HG03060 (cell line): Measurements from ENCODE around the gene IFI35.

Source experiments
- ATAC-seq: cut with Tn5 transposase; IDR thresholded peaks from one replicate; pipeline ENCODE4 v1.9.1; 2021; ENCODE audit warnings: low read depth, moderate number of reproducible peaks; ENCODE audit not compliant: unreplicated experiment

The IFI35 gene

GRCh38 chr17:43020789-43021740, 14.5 kb downstream of the IFI35 start:
- ATAC-seq = no peak

GRCh38 chr17:43021741-43022512, 15.3 kb downstream of the IFI35 start, which contains the start of gene VAT1:
Gene VAT1, minus strand, starts transcription at chr17:43022385. Its CDS starts 63 bp downstream, at chr17:43022322.
- ATAC-seq = no peak

GRCh38 chr17:43024407-43025289, 18.1 kb downstream of the IFI35 start, which contains the start of gene RND2:
Gene RND2, plus strand, starts transcription at chr17:43025231. Its CDS starts 117 bp downstream, at chr17:43025348.
- no peak for ATAC-seq

- ATAC-seq = no peak
Observed at GRCh38 chr17:43025290-43025657, 18.7 kb downstream of the IFI35 start.

- ATAC-seq = no peak
Observed at GRCh38 chr17:43025766-43026537, 19.4 kb downstream of the IFI35 start.

- no peak for ATAC-seq
Observed at GRCh38 chr17:43026595-43026994, 20.0 kb downstream of the IFI35 start.

- no peak for ATAC-seq
Observed at GRCh38 chr17:43027091-43028032, 20.8 kb downstream of the IFI35 start.

GRCh38 chr17:43028221-43028861, 21.8 kb downstream of the IFI35 start:
- ATAC-seq = no peak

- ATAC-seq = no peak
Observed at GRCh38 chr17:43030137-43030767, 23.7 kb downstream of the IFI35 start.

GRCh38 chr17:43031666-43032065, 25.1 kb downstream of the IFI35 start:
- no peak for ATAC-seq

GRCh38 chr17:43033948-43034881, 27.6 kb downstream of the IFI35 start:
- ATAC-seq = no peak

GRCh38 chr17:43034894-43035293, 28.3 kb downstream of the IFI35 start:
- ATAC-seq = no peak

GRCh38 chr17:43039646-43040045, 33.1 kb downstream of the IFI35 start:
- no peak for ATAC-seq

GRCh38 chr17:43040655-43041054, 34.1 kb downstream of the IFI35 start:
- ATAC-seq = no peak

GRCh38 chr17:43042025-43042628, 35.5 kb downstream of the IFI35 start:
- no peak for ATAC-seq

- ATAC-seq = no peak
Observed at GRCh38 chr17:43043307-43043706, 36.7 kb downstream of the IFI35 start.
